ENCODE results near the gene LRRIQ3. TPM values are rescaled to one million over a fixed set of nuclear protein-coding genes. Genes with fewer than 3 reads are reported as not detected.

The LRRIQ3 gene
- total and polyA plus RNA-seq, 9 of the 15 experiments (the other 6 are each of a cell fraction or from before 2014, with no cell fraction given) = 0.27 to 2.8 (median 1.7) TPM

GRCh38 chr1:74205266-74205665, 7.3 kb upstream of the LRRIQ3 start:
- Histone ChIP-seq H3K36me3 (ENCODE audit: control insufficient read depth, insufficient read depth, low read length) (peaks cover 11% of the 10 kb centered on the region; the same call in 1 of the 3 replicates), H3K9me3 (replicated peaks; ENCODE audit: control insufficient read depth, insufficient read depth, low read depth, low read length) (no peaks in the 10 kb centered on the region), H3K27ac (ENCODE audit: extremely low read depth, low read depth, low read length) (no peak overlapping the region), H3K79me2 (ENCODE audit: control insufficient read depth, insufficient read depth, low read length) (no peaks in the 10 kb centered on the region), H3K9ac (ENCODE audit: insufficient read depth in 1 of 2, low read depth in 2 of 2, low read length in 2 of 2) (no peak overlapping the region), H3K27me3 (ENCODE audit: control insufficient read depth in 2 of 2, insufficient read depth in 2 of 2, low read length in 2 of 2) (no peaks in the 10 kb centered on the region), H3K4me1 (replicated peaks in 1 of 2; ENCODE audit: control insufficient read depth in 2 of 2, insufficient read depth in 2 of 2, low read length in 2 of 2) (no peaks in the 10 kb centered on the region), H2AFZ (ENCODE audit: low read depth, low read length) (no peak overlapping the region), H4K20me1 (replicated peaks; ENCODE audit: control insufficient read depth, insufficient read depth, low read length) (no peaks in the 10 kb centered on the region), H3K4me3 (no peak overlapping the region), H3K9me1 (ENCODE audit: control insufficient read depth, insufficient read depth, low read length) (no peaks in the 10 kb centered on the region), H3K4me2 (ENCODE audit: insufficient read depth, low read length) (no peak overlapping the region)
- WGBS (ENCODE audit: insufficient coverage, low coverage, missing lambda C conversion rate) = 58% methylated on average over 2 of the region's 2 CpGs
- FAIRE-seq = no peak
- ATAC-seq = no peak
- no TSS peak for BruUV-seq (replicated peaks)
- POLR2A ChIA-PET = no interaction called here
- in situ Hi-C loops (cut with MboI) (no loop called here), intact Hi-C loops (cut with micrococcal nuclease) (no loop called here)
- CTCF ChIA-PET (ENCODE audit: low intra/inter-chr PET ratio) = no interaction called here
- DNase-seq (ENCODE audit: extremely low read depth in 1 of 4, low spot score in 3 of 4) = no peak
- TF ChIP-seq ZNF134 (CRISPR knock-in tag; conservative IDR thresholded peaks at IDR 0.05) (no peak), TCF3 (CRISPR knock-in tag; IDR thresholded peaks at IDR 0.05) (no peak)

GRCh38 chr1:74199504-74199903, 1.5 kb upstream of the LRRIQ3 start:
- peak overlapping the region; percentile 57; the same call in 1 of the 2 replicates for H3K4me3 ChIP-seq
- no peaks in the 10 kb centered on the region for H3K27me3 ChIP-seq (ENCODE audit: control insufficient read depth in 2 of 2, insufficient read depth in 2 of 2, low read length in 2 of 2)
- FAIRE-seq (peak; percentile 75), DNase-seq (ENCODE audit: extremely low read depth in 1 of 4, low spot score in 3 of 4) (peak in 2 of 4 experiments; percentile 9 to 30), ATAC-seq (peak; percentile 27)
- peak overlapping the region; percentile 21; the same call in 1 of the 3 replicates for H3K27ac ChIP-seq (ENCODE audit: extremely low read depth, low read depth, low read length)
- peaks cover 8% of the 10 kb centered on the region; the same call in 1 of the 3 replicates for H3K36me3 ChIP-seq (ENCODE audit: control insufficient read depth, insufficient read depth, low read length)
- no peaks in the 10 kb centered on the region for H3K9me3 ChIP-seq (replicated peaks; ENCODE audit: control insufficient read depth, insufficient read depth, low read depth, low read length)
- H3K4me1 ChIP-seq (replicated peaks in 1 of 2; ENCODE audit: control insufficient read depth in 2 of 2, insufficient read depth in 2 of 2, low read length in 2 of 2) = no peaks in the 10 kb centered on the region
- no peaks in the 10 kb centered on the region for H4K20me1 ChIP-seq (replicated peaks; ENCODE audit: control insufficient read depth, insufficient read depth, low read length)
- no peaks in the 10 kb centered on the region for H3K9me1 ChIP-seq (ENCODE audit: control insufficient read depth, insufficient read depth, low read length)
- intact Hi-C loops (cut with micrococcal nuclease) = loop anchor here (5.0 kb wide), 1 partner anchor 533 kb away; the partner anchor contains the start of genes CRYZ and TYW3
- H3K9ac ChIP-seq (ENCODE audit: insufficient read depth in 1 of 2, low read depth in 2 of 2, low read length in 2 of 2) = peak overlapping the region in 1 of 2 experiments; percentile 76; a peak in 2 of 4 replicates
- H3K79me2 ChIP-seq (ENCODE audit: control insufficient read depth, insufficient read depth, low read length) = peaks cover 9% of the 10 kb centered on the region
- peak overlapping the region; percentile 99 for H2AFZ ChIP-seq (ENCODE audit: low read depth, low read length)
- BruUV-seq (replicated peaks) = no TSS peak
- WGBS (ENCODE audit: insufficient coverage, low coverage, missing lambda C conversion rate) = 30% methylated on average over 5 of the region's 5 CpGs
- peak overlapping the region; percentile 89; the same call in 1 of the 2 replicates for H3K4me2 ChIP-seq (ENCODE audit: insufficient read depth, low read length)
- ChIA-PET POLR2A (no interaction called here), CTCF (ENCODE audit: low intra/inter-chr PET ratio) (no interaction called here)
- in situ Hi-C loops (cut with MboI) = no loop called here
- TF ChIP-seq STAT6 (CRISPR knock-in tag; IDR thresholded peaks at IDR 0.05) (no peak), TAF9B (IDR thresholded peaks at IDR 0.05; ENCODE audit: partially characterized antibody) (no peak), XRCC5 (IDR thresholded peaks at IDR 0.05; ENCODE audit: low read depth, low read length) (no peak), MNT (conservative IDR thresholded peaks at IDR 0.05) (peak; percentile 10 to 60; a peak in 2 of 4 replicates), CREB3 (tag; conservative IDR thresholded peaks at IDR 0.05; ENCODE audit: low read depth) (no peak), TOE1 (IDR thresholded peaks at IDR 0.05; ENCODE audit: borderline replicate concordance) (no peak), TOE1 (CRISPR knock-in tag; IDR thresholded peaks at IDR 0.05; ENCODE audit: borderline replicate concordance, low read depth) (no peak), JUNB (CRISPR knock-in tag; conservative IDR thresholded peaks at IDR 0.05) (no peak), SMAD3 (CRISPR knock-in tag; conservative IDR thresholded peaks at IDR 0.05) (no peak)
